BJ (cell line): ENCODE results near the gene SRI. TPM values are rescaled to one million over a fixed set of nuclear protein-coding genes. Genes with fewer than 3 reads are reported as not detected.
"Not testable (repeated sequence)": the region's sequence is repeated elsewhere in the genome, so short reads cannot be mapped to it uniquely, and the experiment has no call there.

Experiments
- CTCF ChIA-PET: fragments of 350-600 bp; formaldehyde crosslinking; extraction: SDS; loops from one replicate; lab custom pipeline; 2021; ENCODE audit warnings: antibody characterized with exemption, inconsistent platforms; lab: Yijun Ruan, JAX
- POLR2A ChIA-PET: fragments of 300-600 bp; sonication (Branson Sonifier 250); formaldehyde crosslinking; extraction: SDS; loops from one replicate; lab custom pipeline; 2021; ENCODE audit warnings: antibody characterized with exemption; lab: Charles Lee
- DNase-seq: peaks from one replicate; pipeline ENCODE4 v3.0.0-alpha.2; 2011; ENCODE audit warnings: low read depth
- H3K27me3 ChIP-seq: 2 replicates; pipeline ENCODE4 v1.6.0; 2011; ENCODE audit warnings: low read length; ENCODE audit not compliant: control insufficient read depth, insufficient read depth
- H3K36me3 ChIP-seq: 2 replicates; pipeline ENCODE4 v1.5.1; 2011; ENCODE audit warnings: low read length; ENCODE audit not compliant: control insufficient read depth, insufficient read depth
- H3K4me3 ChIP-seq: 2 replicates; pipeline ENCODE4 v1.5.1; 2011; ENCODE audit warnings: low read depth, mild to moderate bottlenecking, control low read depth, low read length
- CTCF ChIP-seq: IDR thresholded peaks from 2 replicates; pipeline ENCODE4 v1.5.1; 2011; ENCODE audit warnings: low read depth, mild to moderate bottlenecking, control low read depth, inconsistent platforms, low read length, moderate library complexity; ENCODE audit not compliant: insufficient read depth
- polyA plus RNA-seq: library from polyadenylated mRNA; depleted of rRNA; stranded (reverse); fragments of >200 nt; gene quantifications from 2 replicates; pipeline ENCODE4 v1.2.3, GENCODE V29; 2011

SRI gene
- polyA plus RNA-seq, 1 experiment, result 61.8 TPM

DNA sequence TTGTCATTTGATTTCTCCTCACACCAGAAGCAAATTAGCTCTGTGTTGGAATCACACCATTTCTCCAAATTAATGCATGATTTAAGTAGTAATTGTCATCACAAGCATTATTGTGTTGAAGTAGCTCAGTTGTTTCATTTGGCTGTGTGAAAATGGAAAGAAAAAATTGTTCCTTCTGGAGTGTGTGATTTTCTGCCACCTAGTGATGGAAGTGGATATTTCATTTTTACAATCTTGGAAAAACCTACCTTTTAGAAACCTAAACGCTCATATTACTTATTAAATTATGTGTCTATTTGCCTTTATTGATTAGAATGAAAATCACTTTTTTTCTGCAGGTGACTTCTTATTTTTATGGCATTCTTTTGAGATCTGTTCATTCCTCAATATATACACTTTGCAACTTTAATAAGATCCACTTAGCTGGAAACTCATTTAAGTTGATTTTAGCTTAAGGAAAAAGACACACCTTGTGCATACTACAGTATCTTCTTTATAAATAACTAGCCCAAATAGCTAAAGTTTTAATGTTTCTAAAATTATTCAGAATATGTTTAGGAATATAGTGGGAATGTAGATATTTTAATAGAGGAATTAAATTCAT lies 50.0 kb downstream of the SRI start:
- no peak for DNase-seq
- POLR2A ChIA-PET, result interaction anchor here (0.6 kb wide), 1 partner anchor 57 kb away, joined by 9 read pairs; no protein-coding TSS in a partner anchor
- CTCF ChIA-PET, result interaction anchor here (0.7 to 1.9 kb wide), 9 partner anchors 10 to 663 kb away, joined by 3 to 8 read pairs (median 3); no protein-coding TSS in a partner anchor
- Histone ChIP-seq H3K4me3 (no peak overlapping the region), H3K36me3 (no peaks in the 10 kb centered on the region), H3K27me3 (no peaks in the 10 kb centered on the region)
- TF ChIP-seq CTCF, result peak; percentile 58

- ChIA-PET POLR2A (no interaction called here), CTCF (no interaction called here)
- no peak for DNase-seq
- TF ChIP-seq CTCF, result no peak
- Histone ChIP-seq H3K4me3 (no peak overlapping the region), H3K36me3 (no peaks in the 10 kb centered on the region), H3K27me3 (no peaks in the 10 kb centered on the region)
These were observed 52.1 kb downstream of the SRI start for GRCh38 chr7:88167721-88168120.

DNA sequence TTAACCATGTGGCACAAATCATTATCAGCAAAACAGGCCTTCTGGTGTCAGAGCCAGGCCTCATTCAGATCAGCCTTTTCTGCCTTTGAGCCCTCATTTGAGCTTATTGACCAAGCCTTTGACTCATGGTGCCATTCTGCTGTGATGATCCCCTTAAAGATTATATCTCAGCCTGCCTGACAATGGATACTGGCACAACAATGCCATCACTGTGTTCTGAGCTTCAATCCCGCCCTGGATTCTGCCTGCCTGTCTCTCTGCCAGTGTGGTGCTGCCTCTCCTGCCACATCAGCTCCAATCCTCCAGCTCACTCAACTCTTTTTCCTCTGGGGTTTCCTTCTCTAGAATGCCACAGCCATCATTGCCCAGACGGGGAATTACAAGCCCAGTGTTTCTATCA lies 52.6 kb downstream of the SRI start:
- H3K27me3 ChIP-seq, result no peaks in the 10 kb centered on the region
- H3K36me3 ChIP-seq, result no peaks in the 10 kb centered on the region
- DNase-seq, result no peak
- TF ChIP-seq CTCF, result no peak
- ChIA-PET CTCF (no interaction called here), POLR2A (no interaction called here)
- H3K4me3 ChIP-seq, result no peak overlapping the region

- Histone ChIP-seq H3K27me3 (no peaks in the 10 kb centered on the region), H3K36me3 (no peaks in the 10 kb centered on the region), H3K4me3 (no peak overlapping the region)
- TF ChIP-seq CTCF, result no peak
- POLR2A ChIA-PET, result no interaction called here
- no peak for DNase-seq
- CTCF ChIA-PET, result no interaction called here
These were observed 54.1 kb downstream of the SRI start for GRCh38 chr7:88165697-88166096.

- H3K36me3 ChIP-seq, DNase-seq, H3K27me3 ChIP-seq, H3K4me3 ChIP-seq, POLR2A ChIA-PET: not testable (repeated sequence)
- CTCF ChIA-PET, result interaction anchor here (0.6 to 1.2 kb wide), 2 partner anchors 10 to 42 kb away, joined by 3 to 4 read pairs; no protein-coding TSS in a partner anchor
These were observed 60.1 kb downstream of the SRI start for GRCh38 chr7:88159741-88160140.

DNA sequence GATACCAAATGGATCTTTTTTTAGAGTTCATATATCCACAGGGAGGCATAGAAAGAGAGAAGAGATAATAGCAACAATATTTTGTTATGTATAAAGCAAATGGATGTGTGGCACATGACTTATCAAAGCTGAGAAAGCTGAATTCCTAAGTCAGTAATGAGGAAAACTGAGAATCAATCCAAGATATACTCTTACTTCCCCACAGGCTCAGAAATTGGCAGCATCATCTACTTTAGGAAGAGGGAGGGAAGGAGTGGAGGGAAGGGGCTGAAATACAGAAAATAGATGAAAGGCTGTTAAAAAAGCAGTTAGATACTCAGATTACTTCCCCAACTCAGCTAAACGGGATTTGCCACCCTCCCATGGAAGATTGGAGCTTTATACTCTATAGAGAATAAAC lies 63.5 kb downstream of the SRI start:
- H3K36me3 ChIP-seq, result no peaks in the 10 kb centered on the region
- ChIA-PET CTCF (no interaction called here), POLR2A (no interaction called here)
- no peaks in the 10 kb centered on the region for H3K27me3 ChIP-seq
- TF ChIP-seq CTCF, result no peak
- no peak for DNase-seq
- no peak overlapping the region for H3K4me3 ChIP-seq
